ENCODE results near the gene MRGPRX3. TPM values are rescaled to one million over a fixed set of nuclear protein-coding genes. Genes with fewer than 3 reads are reported as not detected.

The MRGPRX3 gene
- total and polyA plus RNA-seq, 4 donors: 0.12 to 0.18 TPM; not detected in 2

- peak within 1 kb of the TSS; percentile 47 to 60 for H3K9ac ChIP-seq (ENCODE audit: insufficient read depth in 1 of 2, low read length in 2 of 2)
- peak; percentile 98 for ATAC-seq (ENCODE audit: insufficient read depth, low FRiP score)
- 5 to 9% methylated on average over 33 to 48 of the region's 48 CpGs for WGBS, 2 donors
- peaks cover 0 to 12% (median 10%) of the 10 kb centered on the region in 5 donors for H3K4me1 ChIP-seq (ENCODE audit: control insufficient read depth in 5 of 5, insufficient read depth in 5 of 5, low read length in 5 of 5)
- H3K27ac ChIP-seq (ENCODE audit: low read depth in 1 of 2, low read length in 1 of 2): peak within 1 kb of the TSS; percentile 64 to 84
- TF ChIP-seq CTCF (IDR thresholded peaks at IDR 0.05; ENCODE audit: control extremely low read depth, extremely low read depth): peak; percentile 68
- peaks cover 0 to 4% (median 0%) of the 10 kb centered on the region in 3 donors for H3K27me3 ChIP-seq (ENCODE audit: control insufficient read depth in 3 of 3, insufficient read depth in 3 of 3, low read length in 2 of 3)
- no peaks in the 10 kb centered on the region for H3K9me3 ChIP-seq (ENCODE audit: control insufficient read depth in 4 of 4, insufficient read depth in 3 of 4, low read length in 3 of 4)
- peaks cover 9 to 25% (median 11%) of the 10 kb centered on the region in 4 donors for H3K36me3 ChIP-seq (ENCODE audit: control insufficient read depth in 4 of 4, insufficient read depth in 4 of 4, low read length in 4 of 4)
- peak within 1 kb of the TSS; percentile 100 for H3K4me3 ChIP-seq
- peak; percentile 87 to 90 (median 89) for DNase-seq
These were observed 26.4 kb upstream of the MRGPRX3 start, which contains the start of gene SAAL1 for GRCh38 chr11:18105802-18106574. Gene SAAL1, minus strand, starts transcription at chr11:18106082. Its CDS starts 41 bp downstream, at chr11:18106041.

GRCh38 chr11:18106688-18107087 lies 25.7 kb upstream of the MRGPRX3 start:
- H3K4me3 ChIP-seq: no peak overlapping the region
- peaks cover 0 to 12% (median 10%) of the 10 kb centered on the region in 5 donors for H3K4me1 ChIP-seq (ENCODE audit: control insufficient read depth in 5 of 5, insufficient read depth in 5 of 5, low read length in 5 of 5)
- WGBS, 2 donors: 90 to 91% methylated on average over 9 of the region's 9 CpGs
- ATAC-seq (ENCODE audit: insufficient read depth, low FRiP score) (no peak), DNase-seq (no peak)
- H3K27me3 ChIP-seq (ENCODE audit: control insufficient read depth in 3 of 3, insufficient read depth in 3 of 3, low read length in 2 of 3): peaks cover 0 to 6% (median 0%) of the 10 kb centered on the region in 3 donors
- peaks cover 5 to 18% (median 10%) of the 10 kb centered on the region in 4 donors for H3K36me3 ChIP-seq (ENCODE audit: control insufficient read depth in 4 of 4, insufficient read depth in 4 of 4, low read length in 4 of 4)
- H3K9ac ChIP-seq (ENCODE audit: insufficient read depth in 1 of 2, low read length in 2 of 2): no peak overlapping the region
- H3K9me3 ChIP-seq (ENCODE audit: control insufficient read depth in 4 of 4, insufficient read depth in 3 of 4, low read length in 3 of 4): no peaks in the 10 kb centered on the region
- H3K27ac ChIP-seq (ENCODE audit: low read depth in 1 of 2, low read length in 1 of 2): no peak overlapping the region
- TF ChIP-seq CTCF (IDR thresholded peaks at IDR 0.05; ENCODE audit: control extremely low read depth, extremely low read depth): no peak

GRCh38 chr11:18108254-18108653 lies 24.1 kb upstream of the MRGPRX3 start:
- H3K27me3 ChIP-seq (ENCODE audit: control insufficient read depth in 3 of 3, insufficient read depth in 3 of 3, low read length in 2 of 3): peaks cover 0 to 6% (median 0%) of the 10 kb centered on the region in 3 donors
- ATAC-seq (ENCODE audit: insufficient read depth, low FRiP score) (no peak), DNase-seq (no peak)
- no peak overlapping the region for H3K4me3 ChIP-seq
- TF ChIP-seq CTCF (IDR thresholded peaks at IDR 0.05; ENCODE audit: control extremely low read depth, extremely low read depth): no peak
- peaks cover 0 to 12% (median 10%) of the 10 kb centered on the region in 5 donors for H3K4me1 ChIP-seq (ENCODE audit: control insufficient read depth in 5 of 5, insufficient read depth in 5 of 5, low read length in 5 of 5)
- H3K9me3 ChIP-seq (ENCODE audit: control insufficient read depth in 4 of 4, insufficient read depth in 3 of 4, low read length in 3 of 4): no peaks in the 10 kb centered on the region
- peaks cover 0 to 3% (median under 1%) of the 10 kb centered on the region in 4 donors for H3K36me3 ChIP-seq (ENCODE audit: control insufficient read depth in 4 of 4, insufficient read depth in 4 of 4, low read length in 4 of 4)
- no peak overlapping the region for H3K27ac ChIP-seq (ENCODE audit: low read depth in 1 of 2, low read length in 1 of 2)
- H3K9ac ChIP-seq (ENCODE audit: insufficient read depth in 1 of 2, low read length in 2 of 2): no peak overlapping the region
- 68 to 73% methylated on average over 3 of the region's 3 CpGs for WGBS, 2 donors

Measured in lung (tissue), 12 donors.